Activated CD8-positive, alpha-beta memory T cell treated with anti-CD3 and anti-CD28 coated beads for 36 hours (primary cell): ENCODE data around the gene MRPS26. TPM values are rescaled to one million over a fixed set of nuclear protein-coding genes. Genes with fewer than 3 reads are reported as not detected.
"Not testable (repeated sequence)": the region's sequence is repeated elsewhere in the genome, so short reads cannot be mapped to it uniquely, and the experiment has no call there.

Source experiments
- CTCF ChIA-PET: fragments of 350-600 bp; sonication (Branson Sonifier 250); formaldehyde crosslinking; loops from one replicate; lab custom pipeline; 2021; ENCODE audit warnings: antibody characterized with exemption; lab: Charles Lee
- POLR2A ChIA-PET: fragments of 350-600 bp; sonication (Branson Sonifier 250); formaldehyde crosslinking; loops from one replicate; lab custom pipeline; 2021; ENCODE audit warnings: antibody characterized with exemption; lab: Charles Lee
- total RNA-seq, 2 experiments: library from RNA; stranded (reverse); gene quantifications; one replicate each; pipeline ENCODE4 v1.2.3, GENCODE V29; 2021

Gene MRPS26
- total RNA-seq, 2 experiments from 2014 or later, result 90.2 to 90.7 TPM

- ChIA-PET CTCF (interaction anchor here (1.0 to 1.6 kb wide), 3 partner anchors 15 to 184 kb away, joined by 3 to 6 read pairs (median 3); no protein-coding TSS in a partner anchor), POLR2A (interaction anchor here (0.8 to 1.2 kb wide), 2 partner anchors 20 to 23 kb away, joined by 3 read pairs; no protein-coding TSS in a partner anchor)
These were observed 23.4 kb downstream of the MRPS26 start for GRCh38 chr20:3068986-3069900.

GRCh38 chr20:3070725-3071124, 24.9 kb downstream of the MRPS26 start:
- ChIA-PET POLR2A (no interaction called here), CTCF (interaction anchor here (1.0 kb wide), 1 partner anchor 91 kb away, joined by 4 read pairs; no protein-coding TSS in a partner anchor)

GRCh38 chr20:3071266-3071609, 25.4 kb downstream of the MRPS26 start:
- ChIA-PET CTCF (interaction anchor here (1.5 kb wide), 1 partner anchor 21 kb away, joined by 4 read pairs; no protein-coding TSS in a partner anchor), POLR2A (no interaction called here)

GRCh38 chr20:3071610-3072529, 26.0 kb downstream of the MRPS26 start, which contains the start of gene OXT:
Gene OXT (plus strand): TSS chr20:3071620. CDS start chr20:3071656, 36 bp downstream.
- ChIA-PET POLR2A (no interaction called here), CTCF (interaction anchor here (1.5 kb wide), 1 partner anchor 21 kb away, joined by 4 read pairs; no protein-coding TSS in a partner anchor)

- POLR2A ChIA-PET, result no interaction called here
- CTCF ChIA-PET, result interaction anchor here (1.5 kb wide), 1 partner anchor 20 kb away, joined by 4 read pairs; no protein-coding TSS in a partner anchor
These were observed 26.8 kb downstream of the MRPS26 start for GRCh38 chr20:3072530-3073250.

GRCh38 chr20:3073251-3073643, 27.4 kb downstream of the MRPS26 start:
- CTCF ChIA-PET, POLR2A ChIA-PET: not testable (repeated sequence)

GRCh38 chr20:3074812-3075211, 29.0 kb downstream of the MRPS26 start:
- CTCF ChIA-PET, result no interaction called here
- POLR2A ChIA-PET, result no interaction called here

- CTCF ChIA-PET, POLR2A ChIA-PET: not testable (repeated sequence)
These were observed 29.5 kb downstream of the MRPS26 start for GRCh38 chr20:3075315-3075714.

GRCh38 chr20:3077618-3078134, 31.8 kb downstream of the MRPS26 start:
- ChIA-PET POLR2A (no interaction called here), CTCF (interaction anchor here (0.7 kb wide), 1 partner anchor 73 kb away, joined by 6 read pairs; no protein-coding TSS in a partner anchor)

- ChIA-PET CTCF (no interaction called here), POLR2A (no interaction called here)
These were observed 35.1 kb downstream of the MRPS26 start for GRCh38 chr20:3080939-3081388.

- CTCF ChIA-PET, result interaction anchor here (0.6 kb wide), 1 partner anchor 27 kb away, joined by 3 read pairs; no protein-coding TSS in a partner anchor
- POLR2A ChIA-PET, result no interaction called here
These were observed 35.8 kb downstream of the MRPS26 start for GRCh38 chr20:3081641-3082040.

GRCh38 chr20:3082306-3082951, 36.6 kb downstream of the MRPS26 start:
- POLR2A ChIA-PET, result no interaction called here
- CTCF ChIA-PET, result interaction anchor here (1.7 kb wide), 1 partner anchor 10 kb away, joined by 5 read pairs; no protein-coding TSS in a partner anchor

- POLR2A ChIA-PET, result no interaction called here
- CTCF ChIA-PET, result interaction anchor here (1.7 kb wide), 1 partner anchor 10 kb away, joined by 5 read pairs; no protein-coding TSS in a partner anchor
These were observed 37.4 kb downstream of the MRPS26 start for GRCh38 chr20:3082955-3083952.

- ChIA-PET CTCF (interaction anchor here (1.7 kb wide), 1 partner anchor 8 kb away, joined by 5 read pairs; no protein-coding TSS in a partner anchor), POLR2A (no interaction called here)
These were observed 38.6 kb downstream of the MRPS26 start, which contains the start of gene AVP for GRCh38 chr20:3084283-3084985. Gene AVP (minus strand): TSS chr20:3084724. CDS start chr20:3084674, 50 bp downstream.

GRCh38 chr20:3084986-3085360, 39.1 kb downstream of the MRPS26 start:
- CTCF ChIA-PET, result no interaction called here
- POLR2A ChIA-PET, result no interaction called here

GRCh38 chr20:3085571-3086072, 39.8 kb downstream of the MRPS26 start:
- ChIA-PET POLR2A (no interaction called here), CTCF (no interaction called here)
